C4-2B (cell line): ENCODE data around the gene FHIT.

ENCODE experiments used
- H3K27ac ChIP-seq: fragments of 450-650 bp; 2 replicates; pipeline ENCODE4 v1.5.1; 2017
- CTCF ChIP-seq: fragments of 450-650 bp; conservative IDR thresholded peaks from 2 replicates; pipeline ENCODE4 v1.5.1; 2017; ENCODE audit warnings: mild to moderate bottlenecking
- ZFX ChIP-seq: fragments of 450-650 bp; IDR thresholded peaks from 2 replicates; pipeline ENCODE4 v1.6.1; 2017

Gene FHIT

GRCh38 chr3:60344340-60344739 is 906.9 kb downstream of the FHIT start:
- H3K27ac ChIP-seq = no peak overlapping the region
- TF ChIP-seq CTCF (no peak), ZFX (no peak)

- no peak overlapping the region for H3K27ac ChIP-seq
- TF ChIP-seq CTCF = no peak
- TF ChIP-seq ZFX = no peak
Observed at GRCh38 chr3:60343831-60344230, 907.4 kb downstream of the FHIT start.

GRCh38 chr3:60339304-60339703 is 911.9 kb downstream of the FHIT start:
- TF ChIP-seq CTCF (no peak), ZFX (no peak)
- H3K27ac ChIP-seq = no peak overlapping the region

GRCh38 chr3:60337421-60337820 is 913.8 kb downstream of the FHIT start:
- no peak overlapping the region for H3K27ac ChIP-seq
- TF ChIP-seq ZFX (no peak), CTCF (no peak)

GRCh38 chr3:60336061-60336460 is 915.2 kb downstream of the FHIT start:
- no peak overlapping the region for H3K27ac ChIP-seq
- no peak for TF ChIP-seq ZFX
- TF ChIP-seq CTCF = no peak

GRCh38 chr3:60333710-60334109 is 917.5 kb downstream of the FHIT start:
- no peak for TF ChIP-seq CTCF
- TF ChIP-seq ZFX = no peak
- no peak overlapping the region for H3K27ac ChIP-seq

- H3K27ac ChIP-seq = no peak overlapping the region
- TF ChIP-seq CTCF (no peak), ZFX (no peak)
Observed at GRCh38 chr3:60330107-60330506, 921.1 kb downstream of the FHIT start.
